HEK293T (cell line): ENCODE measurements around the gene C17orf113.
A peak's percentile ranks its signal among the peaks of the same experiment; 100 is the strongest.

Source experiments
- CTCF ChIA-PET: fragments of 350-600 bp; formaldehyde crosslinking; extraction: SDS; loops from one replicate; lab custom pipeline; 2021; ENCODE audit warnings: antibody characterized with exemption, inconsistent platforms; lab: Yijun Ruan, JAX
- POLR2A ChIA-PET: fragments of 350-600 bp; formaldehyde crosslinking; extraction: SDS; loops from one replicate; lab custom pipeline; 2020; ENCODE audit warnings: antibody characterized with exemption, inconsistent platforms; lab: Yijun Ruan, JAX
- DNase-seq: peaks from one replicate; pipeline ENCODE4 v3.0.0; 2012; ENCODE audit warnings: mixed read lengths; ENCODE audit errors: extremely low spot score
- ARNT ChIP-seq: fragments of 450-650 bp; IDR thresholded peaks from 2 replicates; pipeline ENCODE4 v1.6.1; 2017; ENCODE audit warnings: mild to moderate bottlenecking
- BHLHE40 ChIP-seq: fragments of 450-650 bp; IDR thresholded peaks from 2 replicates; pipeline ENCODE4 v1.6.1; 2016; ENCODE audit warnings: mild to moderate bottlenecking, moderate library complexity, borderline replicate concordance
- CTBP1 ChIP-seq: fragments of 450-650 bp; IDR thresholded peaks from 2 replicates; pipeline ENCODE4 v1.6.1; 2016; ENCODE audit warnings: borderline replicate concordance
- ELF4 ChIP-seq: fragments of 450-650 bp; IDR thresholded peaks from 2 replicates; pipeline ENCODE4 v1.6.1; 2017; ENCODE audit warnings: antibody characterized with exemption
- FOXA1 ChIP-seq: fragments of 450-650 bp; IDR thresholded peaks from 2 replicates; pipeline ENCODE4 v1.6.1; 2016; ENCODE audit warnings: mild to moderate bottlenecking
- FOXK2 ChIP-seq: fragments of 450-650 bp; IDR thresholded peaks from 2 replicates; pipeline ENCODE4 v1.6.1; 2016; ENCODE audit warnings: mild to moderate bottlenecking
- FOXM1 ChIP-seq: fragments of 450-650 bp; IDR thresholded peaks from 2 replicates; pipeline ENCODE4 v1.6.1; 2017; ENCODE audit warnings: mild to moderate bottlenecking, borderline replicate concordance
- HDGF ChIP-seq: fragments of 450-650 bp; IDR thresholded peaks from 2 replicates; pipeline ENCODE4 v1.6.1; 2017; ENCODE audit warnings: antibody characterized with exemption, borderline replicate concordance
- L3MBTL2 ChIP-seq: fragments of 450-650 bp; conservative IDR thresholded peaks from 2 replicates; pipeline ENCODE4 v1.6.1; 2016; ENCODE audit warnings: mild to moderate bottlenecking
- LEF1 ChIP-seq: fragments of 450-650 bp; IDR thresholded peaks from 2 replicates; pipeline ENCODE4 v1.6.1; 2017; ENCODE audit warnings: mild to moderate bottlenecking, borderline replicate concordance
- NFRKB ChIP-seq: fragments of 450-650 bp; IDR thresholded peaks from 2 replicates; pipeline ENCODE4 v1.6.1; 2016; ENCODE audit warnings: mild to moderate bottlenecking, moderate library complexity
- SP1 ChIP-seq: fragments of 450-650 bp; IDR thresholded peaks from 2 replicates; pipeline ENCODE4 v1.6.1; 2017
- SUZ12 ChIP-seq: fragments of 450-650 bp; IDR thresholded peaks from 2 replicates; pipeline ENCODE4 v1.6.1; 2016; ENCODE audit warnings: mild to moderate bottlenecking
- TARDBP ChIP-seq: fragments of 450-650 bp; IDR thresholded peaks from 2 replicates; pipeline ENCODE4 v1.6.1; 2016
- ZNF384 ChIP-seq: fragments of 450-650 bp; IDR thresholded peaks from 2 replicates; pipeline ENCODE4 v1.6.1; 2016
- TF ChIP-seq, protein P1 (sequence below): fragments of 450-650 bp; IDR thresholded peaks from 2 replicates; pipeline ENCODE4 v1.6.1; 2016

C17orf113 gene

GRCh38 chr17:42071810-42072209 lies 21.4 kb upstream of the C17orf113 start:
- no peak for TF ChIP-seq LEF1
- no peak for TF ChIP-seq BHLHE40
- no peak for TF ChIP-seq ELF4
- TF ChIP-seq CTBP1, result no peak
- no peak for TF ChIP-seq ARNT
- TF ChIP-seq TARDBP, result no peak
- TF ChIP-seq L3MBTL2, result no peak
- TF ChIP-seq FOXA1, result no peak
- TF ChIP-seq SUZ12, result no peak
- TF ChIP-seq FOXK2, result no peak
- TF ChIP-seq HDGF, result no peak
- POLR2A ChIA-PET, result interaction anchor here (1.0 to 1.6 kb wide), 2 partner anchors 36 to 49 kb away, joined by 4 to 5 read pairs; partner anchors contain the start of gene KAT2A
- CTCF ChIA-PET, result interaction anchor here (0.8 to 1.1 kb wide), 2 partner anchors 8 to 22 kb away, joined by 4 read pairs; no protein-coding TSS in a partner anchor
- no peak for DNase-seq

DNA sequence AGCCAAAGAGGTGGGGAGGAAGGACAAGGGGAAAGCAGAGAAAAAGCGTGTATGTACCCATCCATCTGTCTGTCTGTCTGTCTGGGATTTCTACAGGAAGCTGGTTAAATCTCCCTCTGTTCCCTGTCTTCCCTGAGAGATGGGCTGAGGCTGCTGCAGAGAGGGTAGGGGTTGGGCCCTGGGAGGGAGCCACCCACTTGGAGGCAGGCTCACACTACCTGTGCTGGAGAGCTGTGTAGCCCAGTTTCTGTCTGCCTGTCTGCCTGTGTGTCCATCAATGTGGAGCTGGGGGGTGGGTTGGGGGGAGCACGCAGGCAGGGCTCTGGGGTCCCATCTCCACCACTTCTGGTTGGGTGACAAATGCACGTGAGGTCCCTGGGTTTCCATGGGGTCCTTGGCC lies 18.6 kb upstream of the C17orf113 start:
- CTCF ChIA-PET, result interaction anchor here (1.0 to 2.1 kb wide), 3 partner anchors 28 to 44 kb away, joined by 3 to 11 read pairs (median 7); partner anchors contain the start of gene ZNF385C
- TF ChIP-seq NFRKB (no peak), L3MBTL2 (no peak), ZNF384 (no peak), CTBP1 (no peak), ARNT (no peak), TARDBP (no peak), ELF4 (no peak), HDGF (no peak), BHLHE40 (no peak), FOXM1 (no peak), SP1 (no peak), FOXK2 (no peak), SUZ12 (no peak)
- TF ChIP-seq, protein P1, sequence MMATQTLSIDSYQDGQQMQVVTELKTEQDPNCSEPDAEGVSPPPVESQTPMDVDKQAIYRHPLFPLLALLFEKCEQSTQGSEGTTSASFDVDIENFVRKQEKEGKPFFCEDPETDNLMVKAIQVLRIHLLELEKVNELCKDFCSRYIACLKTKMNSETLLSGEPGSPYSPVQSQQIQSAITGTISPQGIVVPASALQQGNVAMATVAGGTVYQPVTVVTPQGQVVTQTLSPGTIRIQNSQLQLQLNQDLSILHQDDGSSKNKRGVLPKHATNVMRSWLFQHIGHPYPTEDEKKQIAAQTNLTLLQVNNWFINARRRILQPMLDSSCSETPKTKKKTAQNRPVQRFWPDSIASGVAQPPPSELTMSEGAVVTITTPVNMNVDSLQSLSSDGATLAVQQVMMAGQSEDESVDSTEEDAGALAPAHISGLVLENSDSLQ, result no peak
- POLR2A ChIA-PET, result interaction anchor here (1.3 kb wide), 1 partner anchor 30 kb away, joined by 3 read pairs; no protein-coding TSS in a partner anchor
- DNase-seq, result no peak

DNA sequence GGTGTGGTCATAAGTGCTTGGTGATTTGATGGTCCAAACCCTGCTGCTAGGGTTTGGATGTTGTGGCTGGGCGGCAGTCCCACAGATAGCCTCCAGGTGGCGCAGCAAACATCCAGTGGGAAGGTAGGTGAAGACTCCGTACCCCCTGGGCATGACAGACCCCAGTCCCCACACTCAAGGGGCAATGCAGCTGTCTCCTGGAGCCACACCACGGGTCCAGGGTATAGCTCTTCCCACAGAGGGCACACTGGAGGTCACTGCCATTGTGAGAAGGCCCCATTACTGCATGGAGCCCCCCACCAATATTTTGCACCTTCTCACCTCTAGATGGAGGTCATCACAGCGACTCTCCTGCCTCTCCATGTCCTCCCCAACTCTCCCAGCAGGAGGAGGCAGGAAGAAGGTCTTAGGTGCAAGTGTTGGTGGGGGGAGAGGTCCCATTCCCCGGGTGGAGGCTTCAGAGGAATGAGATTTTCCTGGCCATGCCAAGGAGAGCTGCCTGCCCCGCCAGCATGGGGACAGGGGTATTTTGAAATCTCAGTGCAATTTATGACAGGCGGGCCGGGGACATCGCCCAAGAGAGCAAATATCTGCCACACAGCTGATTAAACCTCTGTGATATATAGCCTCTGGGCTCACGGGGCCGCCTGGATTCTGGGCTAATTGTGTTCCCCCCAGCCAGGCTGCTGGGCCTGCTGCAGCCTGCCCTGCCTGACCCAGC lies 17.1 kb upstream of the C17orf113 start:
- ChIA-PET POLR2A (interaction anchor here (0.6 to 1.1 kb wide), 2 partner anchors 31 to 34 kb away, joined by 3 to 5 read pairs; no protein-coding TSS in a partner anchor), CTCF (interaction anchor here (0.6 to 2.1 kb wide), 17 partner anchors 8 to 365 kb away, joined by 3 to 11 read pairs (median 4); partner anchors contain the start of gene ZNF385C)
- DNase-seq, result peak; percentile 80

DNA sequence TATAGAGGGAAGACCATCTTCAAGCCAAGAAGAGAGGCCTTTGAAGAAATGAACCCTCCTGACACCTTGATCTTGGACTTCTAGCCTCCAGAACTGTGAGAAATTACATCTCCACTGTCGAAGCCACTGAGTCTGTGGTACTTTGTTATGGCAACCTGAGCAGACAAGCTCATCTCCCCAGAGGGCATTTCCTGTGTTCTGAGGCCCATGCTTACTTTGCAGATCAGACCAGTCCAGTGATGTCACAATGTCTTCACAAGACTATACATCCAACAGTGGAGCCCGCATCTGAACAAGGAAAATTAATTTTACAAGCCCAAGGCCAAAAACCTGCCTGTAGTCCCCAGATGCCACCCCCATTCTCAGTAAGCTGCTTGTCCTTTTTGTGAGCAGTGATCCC lies 14.8 kb upstream of the C17orf113 start:
- no peak for DNase-seq
- POLR2A ChIA-PET, result interaction anchor here (1.0 to 2.0 kb wide), 6 partner anchors 36 to 99 kb away, joined by 3 to 8 read pairs (median 5); partner anchors contain the start of genes CNP, DNAJC7, KAT2A and NKIRAS2
- TF ChIP-seq TARDBP, result no peak
- TF ChIP-seq FOXK2, result no peak
- no peak for TF ChIP-seq SUZ12
- TF ChIP-seq FOXA1, result no peak
- no peak for TF ChIP-seq FOXM1
- TF ChIP-seq ARNT, result no peak
- CTCF ChIA-PET, result interaction anchor here (0.5 to 1.9 kb wide), 5 partner anchors 11 to 452 kb away, joined by 3 to 7 read pairs (median 3); no protein-coding TSS in a partner anchor

More for the DNA sequence above, 17.1 kb upstream of the C17orf113 start:
- TF ChIP-seq NFRKB (no peak), L3MBTL2 (no peak), FOXM1 (no peak), SUZ12 (no peak)
- TF ChIP-seq, protein P1, result no peak

DNA sequence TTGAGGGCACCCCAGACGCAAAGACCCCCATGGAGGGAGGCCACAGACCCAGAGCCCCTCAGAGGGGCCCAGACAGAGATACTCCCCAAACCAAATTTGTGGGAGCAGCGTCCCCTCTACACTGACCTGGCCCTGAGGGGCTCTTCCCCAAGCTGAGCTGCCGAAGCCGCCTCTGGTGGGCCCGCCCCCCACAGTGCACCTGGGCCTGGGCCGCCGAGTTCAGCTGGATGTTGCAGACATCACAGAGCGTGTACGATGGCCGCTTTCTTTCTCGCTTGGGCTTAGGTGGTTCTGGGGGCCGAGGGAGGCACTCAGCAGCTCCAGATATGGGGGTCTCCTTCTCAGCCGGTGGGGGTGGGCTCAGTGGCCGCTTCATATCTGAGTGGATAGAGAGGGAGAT lies 12.3 kb upstream of the C17orf113 start:
- ChIA-PET CTCF (no interaction called here), POLR2A (no interaction called here)
- no peak for TF ChIP-seq FOXM1
- DNase-seq, result no peak

DNA sequence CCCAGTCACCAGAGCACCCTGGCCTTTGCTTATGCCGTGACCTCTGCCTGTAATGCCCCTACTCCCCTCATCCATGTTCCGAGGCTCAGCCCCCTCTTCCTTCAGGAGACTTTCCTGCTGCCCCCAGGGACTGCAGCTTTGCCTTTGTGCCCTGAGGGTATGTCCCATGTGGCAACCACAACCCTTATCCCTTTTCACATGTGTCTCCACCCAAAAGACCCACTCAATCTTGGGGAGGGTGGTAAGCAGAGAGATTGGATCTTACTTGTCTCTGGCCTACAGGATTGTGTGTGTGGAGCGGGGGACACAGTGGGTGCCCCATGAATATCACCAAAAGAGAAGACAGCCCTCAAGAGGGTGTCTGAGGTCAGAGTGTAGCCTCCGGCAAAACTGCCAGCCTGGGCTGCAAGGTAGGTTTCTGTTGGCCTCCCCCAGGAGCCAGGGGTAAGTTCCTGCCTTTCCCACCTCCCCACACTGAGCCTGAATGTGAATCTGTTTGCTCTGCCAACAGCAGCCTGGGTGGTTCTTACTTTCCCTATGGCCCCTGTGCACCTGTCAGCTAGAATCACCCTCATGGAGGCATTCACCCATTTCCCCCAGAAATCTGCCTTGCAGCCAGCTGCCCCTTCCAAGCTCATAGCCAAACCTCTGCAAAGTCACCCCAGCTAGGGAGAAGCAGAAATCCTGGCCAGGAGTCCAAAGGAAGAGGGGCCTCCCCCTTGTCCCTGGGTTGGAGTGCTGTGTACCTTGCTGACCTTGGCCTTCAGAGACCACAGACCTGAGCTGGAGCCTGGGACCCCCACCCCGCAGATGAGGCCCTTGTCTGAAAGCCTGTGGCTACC lies 11.5 kb upstream of the C17orf113 start:
- POLR2A ChIA-PET, result no interaction called here
- no peak for TF ChIP-seq ARNT
- no peak for TF ChIP-seq LEF1
- no peak for TF ChIP-seq SUZ12
- TF ChIP-seq FOXK2, result no peak
- no peak for TF ChIP-seq CTBP1
- no peak for TF ChIP-seq FOXM1
- TF ChIP-seq, protein P1, result no peak
- no peak for TF ChIP-seq TARDBP
- TF ChIP-seq ELF4, result no peak
- TF ChIP-seq HDGF, result no peak
- no peak for TF ChIP-seq FOXA1
- no peak for TF ChIP-seq ZNF384
- no peak for TF ChIP-seq L3MBTL2
- TF ChIP-seq NFRKB, result no peak
- no peak for DNase-seq
- CTCF ChIA-PET, result no interaction called here
